Measurements from ENCODE around the gene CLTA.
"Not testable (repeated sequence)": the region's sequence is repeated elsewhere in the genome, so short reads cannot be mapped to it uniquely, and the experiment has no call there.

Gene CLTA

DNA sequence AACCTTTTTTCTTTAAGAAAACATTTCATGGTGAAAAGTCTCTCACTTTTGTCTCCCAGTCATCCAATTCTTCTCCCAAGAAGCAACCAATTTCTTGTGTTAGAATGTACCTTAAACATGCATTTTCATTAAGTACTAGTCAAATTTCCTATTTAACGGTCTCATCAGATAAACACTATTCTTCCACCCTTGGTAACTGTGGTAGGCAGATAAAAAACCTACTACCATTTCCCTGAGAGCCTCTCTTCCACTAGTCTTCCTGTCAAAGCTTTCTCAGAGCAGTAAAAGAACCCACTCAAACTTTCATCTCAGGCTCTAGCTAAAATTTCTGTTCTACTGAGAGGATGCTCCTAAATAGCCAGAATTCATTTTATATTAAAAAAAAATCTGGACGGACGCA is 56.6 kb downstream of the CLTA start:
- no peaks in the 10 kb centered on the region for H3K79me2 ChIP-seq
- H3K27ac ChIP-seq = no peak overlapping the region
- H3K4me1 ChIP-seq = no peaks in the 10 kb centered on the region
- no peak overlapping the region for H3K4me3 ChIP-seq (ENCODE audit: low read depth, low read length)
- H3K9me3 ChIP-seq (ENCODE audit: control insufficient read depth, low read length) = no peaks in the 10 kb centered on the region
- TF ChIP-seq CTCF (IDR thresholded peaks at IDR 0.05) = no peak
- no peaks in the 10 kb centered on the region for H3K36me3 ChIP-seq (ENCODE audit: control insufficient read depth, insufficient read depth, low read length)
- H2AFZ ChIP-seq = no peak overlapping the region
- no peak overlapping the region for H3K9ac ChIP-seq
- H3K4me2 ChIP-seq (ENCODE audit: low read length) = no peak overlapping the region
- no peaks in the 10 kb centered on the region for H3K27me3 ChIP-seq (ENCODE audit: control insufficient read depth, insufficient read depth, low read length)

- not testable (repeated sequence) for H3K4me1 ChIP-seq; H3K9me3 ChIP-seq (ENCODE audit: control insufficient read depth, low read length)
These were observed 57.3 kb downstream of the CLTA start for GRCh38 chr9:36248061-36248460.

DNA sequence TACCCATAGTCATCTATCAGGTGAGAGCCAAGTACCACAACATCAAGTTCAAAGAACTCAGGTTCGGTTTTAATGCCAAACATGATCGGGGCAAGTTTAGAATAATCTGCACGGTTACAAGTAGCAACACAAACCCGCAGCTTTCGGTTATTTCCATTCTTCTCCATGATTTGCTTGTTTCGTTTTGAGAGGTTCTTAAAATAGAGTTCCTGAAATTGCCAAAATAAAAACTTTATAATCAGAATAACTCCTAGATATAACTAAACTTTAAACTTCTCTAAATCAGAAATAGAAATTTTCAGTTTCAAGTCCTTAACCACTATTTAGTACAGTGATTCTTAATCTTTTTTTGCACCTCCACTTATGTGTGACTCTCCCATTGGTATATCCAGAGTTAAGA is 58.5 kb downstream of the CLTA start:
- Histone ChIP-seq H3K9me3 (ENCODE audit: control insufficient read depth, low read length) (no peaks in the 10 kb centered on the region), H3K79me2 (no peaks in the 10 kb centered on the region), H3K36me3 (ENCODE audit: control insufficient read depth, insufficient read depth, low read length) (no peaks in the 10 kb centered on the region), H3K9ac (no peak overlapping the region), H2AFZ (no peak overlapping the region), H3K4me3 (ENCODE audit: low read depth, low read length) (no peak overlapping the region), H3K4me1 (no peaks in the 10 kb centered on the region), H3K27ac (no peak overlapping the region), H3K27me3 (ENCODE audit: control insufficient read depth, insufficient read depth, low read length) (no peaks in the 10 kb centered on the region), H3K4me2 (ENCODE audit: low read length) (no peak overlapping the region)
- TF ChIP-seq CTCF (IDR thresholded peaks at IDR 0.05) = no peak

More at GRCh38 chr9:36248061-36248460, 57.3 kb downstream of the CLTA start:
- not testable (repeated sequence) for H2AFZ ChIP-seq; H3K79me2 ChIP-seq; H3K36me3 ChIP-seq (ENCODE audit: control insufficient read depth, insufficient read depth, low read length); H3K9ac ChIP-seq; H3K27ac ChIP-seq; H3K4me2 ChIP-seq (ENCODE audit: low read length); H3K27me3 ChIP-seq (ENCODE audit: control insufficient read depth, insufficient read depth, low read length); H3K4me3 ChIP-seq (ENCODE audit: low read depth, low read length)

DNA sequence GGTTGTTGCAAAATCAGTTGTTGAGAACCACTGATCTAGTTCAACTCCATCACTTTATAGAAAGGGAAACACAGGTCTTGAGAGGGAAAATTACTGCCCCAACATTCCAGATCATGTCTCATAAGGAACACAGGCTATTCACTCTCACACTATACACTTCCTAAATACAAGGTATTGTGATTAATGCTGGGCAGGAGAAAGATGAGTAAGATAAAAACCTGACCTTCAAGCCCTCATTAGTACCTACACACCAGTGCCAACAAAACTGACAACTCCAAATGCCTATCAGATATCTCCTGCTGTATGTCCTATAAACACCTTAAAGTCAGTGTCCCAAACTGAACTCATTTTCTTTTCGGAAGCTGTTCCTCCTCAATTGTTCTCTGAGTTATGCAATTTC is 59.4 kb downstream of the CLTA start:
- TF ChIP-seq CTCF (IDR thresholded peaks at IDR 0.05) = no peak
- Histone ChIP-seq H3K4me3 (ENCODE audit: low read depth, low read length) (no peak overlapping the region), H3K4me2 (ENCODE audit: low read length) (no peak overlapping the region), H3K9me3 (ENCODE audit: control insufficient read depth, low read length) (no peaks in the 10 kb centered on the region), H3K79me2 (no peaks in the 10 kb centered on the region), H3K27me3 (ENCODE audit: control insufficient read depth, insufficient read depth, low read length) (no peaks in the 10 kb centered on the region), H2AFZ (no peak overlapping the region), H3K36me3 (ENCODE audit: control insufficient read depth, insufficient read depth, low read length) (no peaks in the 10 kb centered on the region), H3K27ac (no peak overlapping the region), H3K9ac (no peak overlapping the region), H3K4me1 (no peaks in the 10 kb centered on the region)

- Histone ChIP-seq H3K4me3 (ENCODE audit: low read depth, low read length) (no peak overlapping the region), H3K4me1 (no peaks in the 10 kb centered on the region), H3K27ac (no peak overlapping the region), H3K9ac (no peak overlapping the region), H2AFZ (no peak overlapping the region), H3K9me3 (ENCODE audit: control insufficient read depth, low read length) (no peaks in the 10 kb centered on the region), H3K4me2 (ENCODE audit: low read length) (no peak overlapping the region), H3K36me3 (ENCODE audit: control insufficient read depth, insufficient read depth, low read length) (no peaks in the 10 kb centered on the region), H3K27me3 (ENCODE audit: control insufficient read depth, insufficient read depth, low read length) (no peaks in the 10 kb centered on the region), H3K79me2 (no peaks in the 10 kb centered on the region)
- TF ChIP-seq CTCF (IDR thresholded peaks at IDR 0.05) = no peak
These were observed 60.7 kb downstream of the CLTA start for GRCh38 chr9:36251428-36251827.

Data from parathyroid adenoma (tissue), 2 donors.